HG02642 (cell line): Measurements from ENCODE around the gene AKAP9.
"Not testable (repeated sequence)": the region's sequence is repeated elsewhere in the genome, so short reads cannot be mapped to it uniquely, and the experiment has no call there.

Source experiments
- ATAC-seq: cut with Tn5 transposase; IDR thresholded peaks from one replicate; pipeline ENCODE4 v1.9.1; 2021; ENCODE audit warnings: mild to moderate bottlenecking; ENCODE audit not compliant: unreplicated experiment, poor library complexity

The AKAP9 gene

GRCh38 chr7:91944970-91945369 lies 4.3 kb downstream of the AKAP9 start:
- ATAC-seq: not testable (repeated sequence)

DNA sequence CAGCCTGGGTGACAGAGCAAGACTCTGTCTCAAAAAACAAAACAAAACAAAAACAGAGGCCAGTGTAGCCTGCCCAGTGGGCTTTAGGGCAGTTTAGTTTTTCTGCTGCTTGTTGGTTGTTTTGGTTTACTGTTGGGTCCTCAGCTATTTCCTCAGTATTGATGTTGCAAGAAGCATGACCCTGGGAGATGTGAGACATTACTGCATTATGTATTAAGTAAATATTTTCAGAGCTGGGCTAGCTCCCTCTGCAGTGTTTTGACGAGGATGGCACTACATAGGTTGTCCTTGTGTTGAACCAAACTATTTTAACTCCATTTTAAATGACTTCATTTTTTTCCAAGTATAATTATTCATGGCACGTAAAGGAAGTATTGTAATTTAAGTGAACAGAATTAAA lies 4.8 kb downstream of the AKAP9 start:
- ATAC-seq: no peak

- ATAC-seq: no peak
Observed at GRCh38 chr7:91946549-91946948, 5.9 kb downstream of the AKAP9 start.

DNA sequence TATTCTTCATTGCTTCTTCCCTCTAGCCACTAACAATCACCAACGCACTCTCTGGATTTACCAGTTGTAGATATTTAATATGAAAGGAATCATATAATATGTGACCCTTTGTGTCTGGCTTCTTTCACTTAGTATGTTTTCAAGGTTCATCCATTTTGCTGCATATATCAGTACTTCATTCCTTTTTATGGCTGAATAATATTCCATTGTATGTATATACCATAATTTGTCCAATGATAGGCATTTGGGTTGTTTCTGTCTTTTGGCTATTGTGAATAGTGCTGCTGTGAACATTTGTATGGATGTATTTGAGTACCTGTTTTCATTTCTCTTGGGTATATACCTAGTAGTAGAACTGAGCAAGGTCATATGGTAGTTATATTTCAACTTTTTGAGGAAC lies 7.3 kb downstream of the AKAP9 start:
- ATAC-seq: no peak

- peak; percentile 43 for ATAC-seq
Observed at GRCh38 chr7:91949221-91950009, 8.8 kb downstream of the AKAP9 start.

DNA sequence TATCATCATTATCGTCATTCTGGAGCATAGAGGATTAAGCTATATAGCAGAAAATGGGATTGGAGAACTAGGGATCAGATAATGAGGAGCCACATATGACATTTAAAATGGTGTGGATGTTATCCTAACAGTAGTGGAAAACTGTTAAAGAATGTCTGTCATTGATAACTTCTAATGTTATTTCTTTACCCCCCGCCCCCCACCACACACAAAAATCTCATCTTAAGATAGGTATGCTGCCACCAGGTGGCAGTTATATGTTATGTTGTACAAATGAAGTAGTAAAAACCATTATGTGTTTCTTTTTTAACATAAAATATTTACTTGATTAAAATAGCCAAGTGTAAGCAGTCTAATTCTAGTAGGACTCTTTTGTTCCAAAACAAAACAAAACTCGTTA lies 13.0 kb downstream of the AKAP9 start:
- no peak for ATAC-seq

DNA sequence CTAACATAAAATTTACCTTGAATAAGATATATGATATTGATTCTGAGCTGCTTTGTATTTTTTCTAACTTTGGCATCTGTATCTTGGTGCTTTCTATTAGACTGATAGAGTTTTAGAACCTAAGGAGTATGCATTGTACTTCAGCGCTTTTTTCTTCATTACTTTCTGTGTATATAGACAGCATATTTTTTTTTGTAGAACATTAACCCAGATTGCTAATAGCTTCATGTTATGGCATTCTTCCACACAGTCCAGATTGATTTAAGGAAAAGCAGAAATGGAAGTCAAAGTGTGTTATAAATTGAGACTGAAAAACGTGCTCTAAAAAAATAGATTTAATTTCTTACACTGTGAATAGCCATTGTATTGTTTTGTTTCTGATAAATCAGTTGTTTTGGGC lies 15.8 kb downstream of the AKAP9 start:
- not testable (repeated sequence) for ATAC-seq

DNA sequence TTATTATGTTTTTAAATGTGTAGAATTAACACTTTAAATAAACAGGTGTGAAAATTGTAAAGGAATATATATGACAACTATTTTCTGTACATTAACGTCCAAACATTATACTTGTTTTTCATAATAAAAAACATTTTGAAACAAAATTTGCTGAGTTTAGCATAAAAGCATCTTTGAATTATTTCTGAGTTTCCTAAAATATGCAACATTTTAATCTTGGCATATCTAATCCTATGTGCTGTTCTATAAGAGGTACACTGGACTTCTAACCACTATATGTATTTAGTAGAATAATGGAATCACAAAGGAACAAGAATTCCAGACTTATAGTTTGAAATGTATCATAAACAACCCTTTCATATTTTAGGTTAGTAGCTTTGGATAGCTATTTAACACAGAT lies 16.6 kb downstream of the AKAP9 start:
- ATAC-seq: no peak

- no peak for ATAC-seq
Observed at GRCh38 chr7:91957823-91958222, 17.2 kb downstream of the AKAP9 start.

GRCh38 chr7:91959023-91959422 lies 18.4 kb downstream of the AKAP9 start:
- ATAC-seq: no peak

GRCh38 chr7:91961816-91962215 lies 21.2 kb downstream of the AKAP9 start:
- ATAC-seq: no peak

GRCh38 chr7:91962419-91962818 lies 21.8 kb downstream of the AKAP9 start:
- ATAC-seq: no peak

DNA sequence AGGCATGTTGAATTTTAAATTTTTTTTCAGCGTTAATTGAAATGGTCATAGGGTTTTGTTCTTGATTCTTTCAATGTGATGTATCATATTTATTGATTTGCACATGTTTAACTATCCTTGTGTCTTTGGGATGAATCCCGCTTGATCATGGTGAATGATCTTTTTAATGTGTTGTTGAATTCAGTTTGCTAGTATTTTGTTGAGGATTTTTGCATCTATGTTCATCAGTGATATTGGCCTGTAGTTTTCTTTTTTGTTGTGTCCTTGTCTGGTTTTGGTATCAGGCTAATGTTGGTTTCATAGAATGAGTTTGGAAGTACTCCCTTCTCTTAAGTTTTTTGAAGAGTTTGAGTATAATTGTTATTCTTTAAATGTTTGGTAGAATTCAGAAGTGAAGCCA lies 26.9 kb downstream of the AKAP9 start:
- ATAC-seq: not testable (repeated sequence)

DNA sequence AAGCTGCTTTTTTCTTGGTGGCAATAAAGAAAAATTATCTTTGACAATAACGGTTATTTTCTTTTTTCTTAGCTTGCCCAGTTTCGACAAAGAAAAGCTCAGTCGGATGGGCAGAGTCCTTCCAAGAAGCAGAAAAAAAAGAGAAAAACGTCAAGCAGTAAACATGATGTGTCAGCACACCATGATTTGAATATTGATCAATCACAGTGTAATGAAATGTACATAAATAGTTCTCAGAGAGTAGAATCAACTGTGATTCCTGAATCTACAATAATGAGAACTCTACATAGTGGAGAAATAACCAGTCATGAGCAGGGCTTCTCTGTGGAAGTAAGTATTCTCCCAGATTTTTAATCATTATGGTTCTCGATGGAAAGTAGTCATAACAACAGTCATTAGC lies 33.0 kb downstream of the AKAP9 start:
- ATAC-seq: no peak

DNA sequence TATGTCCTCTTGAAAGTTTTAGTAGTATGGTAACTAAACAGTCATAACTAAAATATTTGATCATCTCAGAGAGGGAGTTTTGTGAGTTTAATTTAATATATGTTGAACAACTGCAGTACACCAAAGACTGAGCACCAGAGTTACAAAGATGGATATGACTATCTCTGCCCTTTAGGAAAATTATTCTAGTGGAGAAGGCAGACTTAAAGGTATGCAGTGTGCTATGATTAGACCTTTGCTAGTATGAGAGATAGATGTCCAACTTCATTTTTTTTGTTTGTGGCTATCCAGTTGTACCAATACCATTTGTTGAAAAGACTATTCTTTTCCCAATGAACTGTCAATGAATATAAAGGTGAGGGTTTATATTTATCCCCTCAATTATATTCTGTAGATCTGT lies 33.4 kb downstream of the AKAP9 start:
- ATAC-seq: no peak

- ATAC-seq: no peak
Observed at GRCh38 chr7:91976743-91977142, 36.1 kb downstream of the AKAP9 start.

DNA sequence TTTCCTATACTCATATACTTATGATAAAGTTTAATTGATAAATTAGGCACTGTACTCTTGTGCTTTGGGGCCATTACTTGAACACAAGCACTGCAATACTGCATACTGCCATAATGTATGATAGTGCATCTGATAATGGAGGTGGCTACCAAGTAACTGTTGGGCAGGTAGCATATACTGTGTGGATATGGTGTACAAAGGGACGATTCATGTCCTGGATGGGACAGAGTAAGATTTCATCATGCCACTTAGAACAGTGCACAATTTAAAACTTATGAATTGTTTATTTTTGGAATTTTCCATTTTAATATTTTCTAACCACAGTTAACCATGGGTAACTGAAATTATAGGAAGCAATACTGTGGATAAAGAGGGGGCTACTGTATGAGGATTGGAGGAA lies 38.9 kb downstream of the AKAP9 start:
- ATAC-seq: no peak

GRCh38 chr7:91982352-91982751 lies 41.7 kb downstream of the AKAP9 start:
- not testable (repeated sequence) for ATAC-seq

- no peak for ATAC-seq
Observed at GRCh38 chr7:91988213-91988612, 47.6 kb downstream of the AKAP9 start.

- peak; percentile 49 for ATAC-seq
Observed at GRCh38 chr7:91993976-91994375, 53.3 kb downstream of the AKAP9 start.

DNA sequence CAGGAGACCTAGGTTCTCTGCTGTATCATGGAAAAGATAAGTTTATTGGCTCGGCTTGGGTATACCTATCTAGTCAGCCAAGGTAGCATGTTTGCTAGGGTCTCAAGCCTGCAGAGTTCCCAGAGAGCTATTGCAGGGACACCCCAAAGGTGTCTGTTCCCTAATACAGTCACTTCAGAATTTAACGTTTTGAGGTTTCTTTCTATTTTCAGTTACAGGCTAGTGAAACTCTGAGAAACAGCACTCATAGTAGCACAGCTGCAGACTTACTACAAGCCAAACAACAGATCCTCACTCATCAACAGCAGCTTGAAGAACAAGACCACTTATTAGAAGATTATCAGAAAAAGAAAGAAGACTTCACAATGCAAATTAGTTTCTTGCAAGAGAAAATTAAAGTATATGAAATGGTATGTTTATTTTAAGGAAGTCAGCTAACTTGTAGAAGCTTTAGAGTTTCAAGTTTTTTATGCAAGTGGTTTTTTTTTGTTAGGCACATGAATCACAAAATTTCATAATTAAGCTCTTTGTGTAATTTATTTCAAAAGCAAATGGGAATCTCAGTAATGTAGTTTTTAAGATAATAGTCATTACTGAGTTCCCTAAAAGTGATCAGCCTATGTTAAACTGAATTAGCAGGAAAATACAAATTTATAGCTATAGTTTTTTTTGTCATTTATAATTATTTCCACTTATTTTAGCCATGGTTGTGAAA lies 54.9 kb downstream of the AKAP9 start:
- peak; percentile 91 for ATAC-seq
